Astrocyte (in vitro differentiated cells and primary cell): ENCODE data around the gene PTCRA. TPM values are rescaled to one million over a fixed set of nuclear protein-coding genes. Genes with fewer than 3 reads are reported as not detected.

Source experiments
- DNase-seq: peaks from one replicate; pipeline ENCODE4 v3.0.0-alpha.2; 2010; ENCODE audit warnings: low read depth
- FAIRE-seq: peaks from 2 replicates; lab custom pipeline; 2011; peaks lifted over from hg19 to GRCh38; lab: Jason Lieb, UNC
- H2AFZ ChIP-seq: 2 replicates; pipeline ENCODE4 v1.6.0; 2012; ENCODE audit warnings: low read depth, low read length, inconsistent platforms
- H3K27ac ChIP-seq: 2 replicates; pipeline ENCODE4 v1.5.1; 2011; ENCODE audit warnings: low read depth, low read length, inconsistent platforms
- H3K27me3 ChIP-seq: 2 replicates; pipeline ENCODE4 v1.6.0; 2011; ENCODE audit warnings: low read length, inconsistent platforms; ENCODE audit not compliant: insufficient read depth
- H3K36me3 ChIP-seq: 2 replicates; pipeline ENCODE4 v1.5.1; 2011; ENCODE audit warnings: low read length, inconsistent platforms; ENCODE audit not compliant: insufficient read depth
- H3K4me1 ChIP-seq: 2 replicates; pipeline ENCODE4 v1.5.1; 2011; ENCODE audit warnings: low read length, inconsistent platforms; ENCODE audit not compliant: insufficient read depth
- H3K4me2 ChIP-seq: 2 replicates; pipeline ENCODE4 v1.6.0; 2012; ENCODE audit warnings: low read length, inconsistent platforms
- H3K4me3 ChIP-seq: 2 replicates; pipeline ENCODE4 v1.5.1; 2011; ENCODE audit warnings: low read depth, mild to moderate bottlenecking, low read length, inconsistent platforms; ENCODE audit not compliant: insufficient read depth
- H3K79me2 ChIP-seq: 2 replicates; pipeline ENCODE4 v1.6.0; 2012; ENCODE audit warnings: mild to moderate bottlenecking, low read length, inconsistent platforms; ENCODE audit not compliant: insufficient read depth
- H3K9ac ChIP-seq: 2 replicates; pipeline ENCODE4 v1.6.0; 2012; ENCODE audit warnings: mild to moderate bottlenecking, low read length, inconsistent platforms
- H3K9me3 ChIP-seq: 2 replicates; pipeline ENCODE4 v1.5.1; 2012; ENCODE audit warnings: low read depth, mild to moderate bottlenecking, low read length, inconsistent platforms; ENCODE audit not compliant: insufficient read depth
- H4K20me1 ChIP-seq: 2 replicates; pipeline ENCODE4 v1.6.0; 2012; ENCODE audit warnings: low read length, inconsistent platforms; ENCODE audit not compliant: insufficient read depth
- H3K27ac Mint-ChIP-seq: one replicate; pipeline ENCODE4 v1.8.0; 2021; ENCODE audit warnings: mild to moderate bottlenecking, mixed read lengths; ENCODE audit not compliant: unreplicated experiment
- H3K27me3 Mint-ChIP-seq: one replicate; pipeline ENCODE4 v1.8.0; 2021; ENCODE audit warnings: low read depth, mixed read lengths; ENCODE audit not compliant: unreplicated experiment
- H3K36me3 Mint-ChIP-seq: one replicate; pipeline ENCODE4 v1.8.0; 2021; ENCODE audit warnings: low read depth, mixed read lengths; ENCODE audit not compliant: unreplicated experiment
- H3K4me1 Mint-ChIP-seq: one replicate; pipeline ENCODE4 v1.8.0; 2021; ENCODE audit warnings: low read depth, mixed read lengths; ENCODE audit not compliant: unreplicated experiment
- H3K4me3 Mint-ChIP-seq: one replicate; pipeline ENCODE4 v1.8.0; 2021; ENCODE audit warnings: mild to moderate bottlenecking, moderate library complexity, mixed read lengths; ENCODE audit not compliant: unreplicated experiment
- H3K9me3 Mint-ChIP-seq: one replicate; pipeline ENCODE4 v1.8.0; 2021; ENCODE audit warnings: mild to moderate bottlenecking, mixed read lengths; ENCODE audit not compliant: unreplicated experiment
- CTCF ChIP-seq: IDR thresholded peaks from 2 replicates; pipeline ENCODE4 v1.5.1; 2011; ENCODE audit warnings: low read depth, mild to moderate bottlenecking, inconsistent platforms, low read length, moderate library complexity; ENCODE audit not compliant: insufficient read depth
- EZH2 ChIP-seq: IDR thresholded peaks from 2 replicates; pipeline ENCODE4 v1.6.1; 2012; ENCODE audit warnings: mild to moderate bottlenecking, low read length, inconsistent platforms; ENCODE audit not compliant: insufficient read depth
- total RNA-seq: library from RNA; stranded (reverse); gene quantifications from 2 replicates; pipeline ENCODE4 v1.2.1, GENCODE V29; 2021

Gene PTCRA
- total RNA-seq, 1 donor from 2014 or later, result not detected

GRCh38 chr6:42928986-42929820 lies 13.3 kb downstream of the PTCRA start, which contains the start of gene CNPY3:
CNPY3 (plus strand) TSS chr6:42929480; CDS start chr6:42929571, 91 bp downstream.
- H3K9me3 ChIP-seq, result no peaks in the 10 kb centered on the region
- FAIRE-seq, result no peak
- TF ChIP-seq EZH2 (no peak), CTCF (no peak)

DNA sequence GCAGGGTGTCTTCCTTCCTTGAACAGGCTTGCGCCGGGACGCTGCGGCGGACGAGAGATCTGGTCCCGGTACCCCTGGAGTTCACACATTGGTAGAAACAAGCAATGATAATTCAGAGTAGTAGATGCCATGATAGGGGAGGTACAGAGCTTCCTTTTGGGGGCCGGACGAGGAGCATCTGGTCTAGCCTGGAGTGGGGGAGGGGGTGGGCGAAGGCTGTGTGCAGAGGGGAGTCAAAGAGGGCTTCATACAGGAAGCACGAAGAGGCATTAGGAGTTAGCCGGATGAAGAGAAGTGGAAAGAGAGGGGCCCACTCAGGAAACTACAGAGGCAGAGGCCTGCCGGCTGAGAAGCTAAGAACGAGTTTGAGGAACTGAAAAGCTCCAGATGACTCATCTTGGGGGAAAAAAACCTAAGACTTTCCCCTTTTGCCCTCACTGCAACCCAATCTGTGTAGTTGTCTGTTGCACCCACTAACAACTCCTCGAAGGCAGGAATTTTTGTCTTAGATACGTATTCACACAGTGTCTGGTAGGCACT lies 14.0 kb downstream of the PTCRA start:
- H3K27me3 ChIP-seq, result no peaks in the 10 kb centered on the region
- TF ChIP-seq CTCF, result no peak
- no peak for TF ChIP-seq EZH2
- Mint-ChIP-seq H3K4me1 (peaks cover 4% of the 10 kb centered on the region), H3K27me3 (no peaks in the 10 kb centered on the region), H3K4me3 (peak overlapping the region; percentile 97), H3K36me3 (peaks cover 5% of the 10 kb centered on the region), H3K27ac (peak overlapping the region; percentile 86), H3K9me3 (no peaks in the 10 kb centered on the region)
- H3K9me3 ChIP-seq, result no peaks in the 10 kb centered on the region
- peaks cover 43% of the 10 kb centered on the region for H3K79me2 ChIP-seq
- peak overlapping the region; percentile 76 for H3K4me3 ChIP-seq
- H2AFZ ChIP-seq, result peak overlapping the region; percentile 84
- no peak for FAIRE-seq
- peaks cover 20% of the 10 kb centered on the region for H4K20me1 ChIP-seq
- peaks cover 10% of the 10 kb centered on the region for H3K4me1 ChIP-seq
- DNase-seq, result peak; percentile 71
- H3K9ac ChIP-seq, result peak overlapping the region; percentile 81
- H3K36me3 ChIP-seq, result no peaks in the 10 kb centered on the region
- H3K27ac ChIP-seq, result peak overlapping the region; percentile 86
- peak overlapping the region; percentile 92 for H3K4me2 ChIP-seq

More at GRCh38 chr6:42928986-42929820, 13.3 kb downstream of the PTCRA start, which contains the start of gene CNPY3:
- Mint-ChIP-seq H3K27ac (peak within 1 kb of the TSS; percentile 95), H3K27me3 (no peaks in the 10 kb centered on the region), H3K4me3 (peak within 1 kb of the TSS; percentile 97), H3K9me3 (no peaks in the 10 kb centered on the region), H3K4me1 (peaks cover 4% of the 10 kb centered on the region), H3K36me3 (peaks cover 4% of the 10 kb centered on the region)
- Histone ChIP-seq H3K27ac (peak within 1 kb of the TSS; percentile 86), H3K36me3 (no peaks in the 10 kb centered on the region), H3K4me1 (peaks cover 10% of the 10 kb centered on the region), H2AFZ (peak within 1 kb of the TSS; percentile 84), H3K9ac (peak within 1 kb of the TSS; percentile 81), H3K4me3 (peak within 1 kb of the TSS; percentile 76), H4K20me1 (peaks cover 15% of the 10 kb centered on the region), H3K27me3 (no peaks in the 10 kb centered on the region), H3K79me2 (peaks cover 37% of the 10 kb centered on the region), H3K4me2 (peak within 1 kb of the TSS; percentile 92)
- DNase-seq, result peak; percentile 99
